Stimulated activated CD8-positive, alpha-beta memory T cell treated with anti-CD3 and anti-CD28 coated beads, Interleukin-15, amount 100 ng/mL, for 1 hour (primary cell): ENCODE data around the gene PCDHB14.
"Not testable (repeated sequence)": the region's sequence is repeated elsewhere in the genome, so short reads cannot be mapped to it uniquely, and the experiment has no call there.

Source experiments
- DNase-seq: peaks from one replicate; pipeline ENCODE4 v3.0.0-alpha.2; 2020; ENCODE audit warnings: low read depth

The PCDHB14 gene

DNA sequence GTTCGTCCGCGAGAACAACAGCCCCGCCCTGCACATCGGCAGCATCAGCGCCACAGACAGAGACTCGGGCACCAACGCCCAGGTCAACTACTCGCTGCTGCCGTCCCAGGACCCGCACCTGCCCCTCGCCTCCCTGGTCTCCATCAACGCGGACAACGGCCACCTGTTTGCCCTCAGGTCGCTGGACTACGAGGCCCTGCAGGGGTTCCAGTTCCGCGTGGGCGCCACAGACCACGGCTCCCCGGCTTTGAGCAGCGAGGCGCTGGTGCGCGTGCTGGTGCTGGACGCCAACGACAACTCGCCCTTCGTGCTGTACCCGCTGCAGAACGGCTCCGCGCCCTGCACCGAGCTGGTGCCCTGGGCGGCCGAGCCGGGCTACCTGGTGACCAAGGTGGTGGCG is 12.9 kb upstream of the PCDHB14 start:
- DNase-seq, result not testable (repeated sequence)

GRCh38 chr5:141210849-141211248 is 12.3 kb upstream of the PCDHB14 start:
- DNase-seq, result not testable (repeated sequence)

DNA sequence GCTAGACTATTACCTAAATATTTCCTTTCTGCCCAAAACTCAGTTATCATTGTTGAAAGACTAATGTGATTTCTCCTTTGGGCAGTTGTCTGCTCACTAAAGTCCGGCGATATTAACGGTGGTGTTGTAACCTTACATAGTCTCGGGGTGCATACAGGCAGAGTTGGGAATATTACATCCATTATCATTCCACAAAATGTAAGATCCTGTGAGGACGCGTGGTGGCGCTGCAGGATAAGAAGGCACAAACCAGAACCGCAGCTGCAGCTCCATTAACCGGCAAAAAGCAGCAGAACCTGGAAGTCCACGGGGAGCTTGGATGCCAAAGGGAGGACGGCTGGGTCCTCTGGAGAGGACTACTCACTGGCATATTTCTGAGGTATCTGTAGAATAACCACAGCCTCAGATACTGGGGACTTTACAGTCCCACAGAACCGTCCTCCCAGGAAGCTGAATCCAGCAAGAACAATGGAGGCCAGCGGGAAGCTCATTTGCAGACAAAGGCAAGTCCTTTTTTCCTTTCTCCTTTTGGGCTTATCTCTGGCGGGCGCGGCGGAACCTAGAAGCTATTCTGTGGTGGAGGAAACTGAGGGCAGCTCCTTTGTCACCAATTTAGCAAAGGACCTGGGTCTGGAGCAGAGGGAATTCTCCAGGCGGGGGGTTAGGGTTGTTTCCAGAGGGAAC is 9.3 kb upstream of the PCDHB14 start, which contains the start of gene PCDHB13:
Gene PCDHB13, plus strand, starts transcription at position 264 of the 684 bp plus-strand sequence. Its CDS starts 205 bp downstream, at position 469.
- DNase-seq, result not testable (repeated sequence)

- DNase-seq, result not testable (repeated sequence)
Observed at GRCh38 chr5:141214583-141214982, 8.6 kb upstream of the PCDHB14 start.

DNA sequence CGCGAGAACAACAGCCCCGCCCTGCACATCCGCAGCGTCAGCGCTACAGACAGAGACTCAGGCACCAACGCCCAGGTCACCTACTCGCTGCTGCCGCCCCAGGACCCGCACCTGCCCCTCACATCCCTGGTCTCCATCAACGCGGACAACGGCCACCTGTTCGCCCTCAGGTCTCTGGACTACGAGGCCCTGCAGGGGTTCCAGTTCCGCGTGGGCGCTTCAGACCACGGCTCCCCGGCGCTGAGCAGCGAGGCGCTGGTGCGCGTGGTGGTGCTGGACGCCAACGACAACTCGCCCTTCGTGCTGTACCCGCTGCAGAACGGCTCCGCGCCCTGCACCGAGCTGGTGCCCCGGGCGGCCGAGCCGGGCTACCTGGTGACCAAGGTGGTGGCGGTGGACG is 7.6 kb upstream of the PCDHB14 start:
- not testable (repeated sequence) for DNase-seq

DNA sequence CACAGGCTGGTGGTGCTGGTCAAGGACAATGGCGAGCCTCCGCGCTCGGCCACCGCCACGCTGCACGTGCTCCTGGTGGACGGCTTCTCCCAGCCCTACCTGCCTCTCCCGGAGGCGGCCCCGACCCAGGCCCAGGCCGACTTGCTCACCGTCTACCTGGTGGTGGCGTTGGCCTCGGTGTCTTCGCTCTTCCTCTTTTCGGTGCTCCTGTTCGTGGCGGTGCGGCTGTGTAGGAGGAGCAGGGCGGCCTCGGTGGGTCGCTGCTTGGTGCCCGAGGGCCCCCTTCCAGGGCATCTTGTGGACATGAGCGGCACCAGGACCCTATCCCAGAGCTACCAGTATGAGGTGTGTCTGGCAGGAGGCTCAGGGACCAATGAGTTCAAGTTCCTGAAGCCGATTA is 7.1 kb upstream of the PCDHB14 start:
- DNase-seq, result not testable (repeated sequence)

GRCh38 chr5:141224844-141225243 is 1.7 kb downstream of the PCDHB14 start:
- not testable (repeated sequence) for DNase-seq

- not testable (repeated sequence) for DNase-seq
Observed at GRCh38 chr5:141225421-141225820, 2.3 kb downstream of the PCDHB14 start.

GRCh38 chr5:141234109-141234667 is 11.0 kb downstream of the PCDHB14 start:
- no peak for DNase-seq

GRCh38 chr5:141235922-141236321 is 12.8 kb downstream of the PCDHB14 start:
- not testable (repeated sequence) for DNase-seq

- DNase-seq, result no peak
Observed at GRCh38 chr5:141236516-141237313, 13.6 kb downstream of the PCDHB14 start.

DNA sequence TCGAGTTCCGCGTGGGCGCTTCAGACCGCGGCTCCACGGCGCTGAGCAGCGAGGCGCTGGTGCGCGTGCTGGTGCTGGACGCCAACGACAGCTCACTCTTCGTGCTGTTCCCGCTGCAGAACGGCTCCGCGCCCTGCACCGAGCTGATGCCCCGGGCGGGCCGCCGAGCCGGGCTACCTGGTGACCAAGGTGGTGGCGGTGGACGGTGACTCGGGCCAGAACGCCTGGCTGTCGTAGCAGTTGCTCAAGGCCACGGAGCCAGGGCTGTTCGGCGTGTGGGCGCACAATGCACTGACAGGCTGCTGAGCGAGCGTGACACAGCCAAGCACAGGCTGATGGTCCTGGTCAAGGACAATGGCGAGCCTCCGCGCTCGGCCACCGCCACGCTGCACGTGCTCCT is 18.4 kb downstream of the PCDHB14 start:
- DNase-seq, result no peak

DNA sequence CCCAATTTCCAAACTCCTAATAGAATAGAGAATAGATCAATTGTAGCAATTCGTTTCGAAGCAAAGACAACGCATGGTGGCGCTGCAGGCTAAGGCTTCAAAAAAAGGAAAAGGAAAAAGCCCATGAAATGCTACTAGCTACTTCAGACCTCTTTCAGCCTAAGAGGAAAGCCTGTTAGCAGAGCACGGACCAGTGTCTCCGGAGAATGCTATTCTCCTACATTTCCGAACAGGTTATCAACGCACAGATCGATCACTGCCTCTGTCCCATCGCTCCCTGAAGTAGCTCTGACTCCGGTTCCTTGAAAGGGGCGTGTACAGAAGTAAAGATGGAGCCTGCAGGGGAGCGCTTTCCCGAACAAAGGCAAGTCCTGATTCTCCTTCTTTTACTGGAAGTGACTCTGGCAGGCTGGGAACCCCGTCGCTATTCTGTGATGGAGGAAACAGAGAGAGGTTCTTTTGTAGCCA is 22.1 kb downstream of the PCDHB14 start, which contains the start of gene PCDHB15:
Gene PCDHB15, plus strand, starts transcription at position 146 of the 468 bp plus-strand sequence. Its CDS starts 184 bp downstream, at position 330.
- no peak for DNase-seq

GRCh38 chr5:141246971-141247370 is 23.8 kb downstream of the PCDHB14 start:
- DNase-seq, result not testable (repeated sequence)

GRCh38 chr5:141247434-141247833 is 24.3 kb downstream of the PCDHB14 start:
- DNase-seq, result not testable (repeated sequence)

DNA sequence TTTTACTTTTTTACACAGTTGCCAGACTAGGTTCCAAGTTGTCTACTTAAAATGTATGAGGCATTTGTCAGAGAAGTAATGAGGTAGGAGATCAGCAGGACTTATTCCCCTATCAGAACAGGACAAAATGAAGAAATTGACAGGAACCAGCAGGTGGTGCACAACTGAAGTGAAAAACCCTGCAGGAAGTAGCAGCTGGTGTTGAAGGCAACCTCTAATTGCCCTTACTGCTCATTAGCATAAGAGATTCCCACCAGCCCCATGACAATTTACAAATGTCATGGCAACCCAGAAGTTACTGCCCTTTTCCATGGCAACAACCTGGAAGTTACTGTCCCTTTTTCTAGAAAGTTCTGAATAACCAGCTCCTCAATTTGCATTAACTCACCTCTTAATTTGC is 27.4 kb downstream of the PCDHB14 start:
- no peak for DNase-seq

DNA sequence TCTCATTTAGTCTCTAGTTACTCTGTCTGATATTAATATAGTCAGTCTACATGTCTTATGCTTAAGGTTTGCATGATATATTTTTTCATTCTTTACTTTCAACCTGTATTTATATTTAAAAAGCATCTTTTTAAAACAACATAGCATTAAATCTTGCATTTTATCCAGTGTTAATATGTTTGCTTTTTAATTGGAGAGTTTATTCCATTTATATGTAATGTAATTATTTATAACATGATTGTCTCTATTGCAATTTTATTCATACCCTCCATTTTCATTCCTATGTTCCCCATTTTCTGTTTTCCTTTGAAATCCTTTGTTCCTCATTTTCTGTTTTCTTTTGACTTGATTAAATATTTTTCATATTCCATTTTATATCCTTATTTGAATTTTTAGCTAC is 35.3 kb downstream of the PCDHB14 start:
- no peak for DNase-seq

DNA sequence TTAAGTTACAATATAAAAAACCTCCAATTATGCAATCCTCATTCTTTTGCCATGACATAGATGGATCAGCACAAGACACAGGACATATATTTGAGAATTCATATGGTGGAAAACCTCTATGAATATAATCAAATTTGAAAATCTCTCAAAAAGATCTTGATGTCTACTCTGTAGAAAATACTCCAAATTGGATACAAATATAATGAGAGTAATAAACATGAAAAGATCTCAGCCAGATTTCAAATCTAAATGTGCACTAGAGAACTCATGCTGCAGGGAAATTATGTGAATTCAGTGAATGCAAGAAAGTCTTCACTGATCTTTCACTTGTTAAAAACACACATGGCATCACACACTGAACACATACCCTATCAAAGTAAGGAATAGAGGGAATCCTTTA is 35.8 kb downstream of the PCDHB14 start:
- DNase-seq, result no peak

DNA sequence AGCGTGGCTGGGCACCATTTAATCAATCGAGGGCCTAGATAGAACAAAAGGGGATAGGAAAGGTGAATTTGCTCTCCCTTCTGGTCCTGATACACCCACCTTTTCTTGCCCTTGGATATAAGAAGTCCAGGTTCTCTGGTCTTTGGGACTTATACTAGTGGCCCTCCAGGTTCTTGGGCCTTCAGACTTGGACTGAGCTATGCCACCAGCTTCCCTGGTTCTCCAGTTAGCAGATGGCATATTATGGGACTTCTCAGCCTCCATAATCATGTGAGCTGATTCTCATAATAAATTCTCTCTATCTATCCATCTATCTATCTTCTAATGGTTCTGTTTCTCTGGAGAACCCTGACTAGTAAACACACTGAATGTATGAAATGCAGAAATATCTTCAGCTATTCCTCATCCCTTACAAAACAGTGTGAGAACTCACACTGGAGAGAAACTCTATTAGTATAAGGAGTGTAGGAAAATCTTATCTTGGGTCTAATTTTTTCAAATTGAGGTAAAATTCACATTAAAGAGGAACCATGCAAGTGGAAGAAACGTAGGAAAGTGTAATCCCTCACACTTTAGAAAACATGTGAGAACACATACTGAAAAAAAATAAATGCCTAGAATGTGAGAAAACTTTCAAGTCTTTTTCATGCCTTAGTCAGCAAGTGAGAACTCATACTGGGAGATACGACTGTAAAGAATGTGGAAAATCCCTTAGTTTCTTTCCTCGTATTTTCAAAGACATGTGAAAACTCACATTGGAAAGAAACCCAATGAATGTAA is 37.5 kb downstream of the PCDHB14 start:
- DNase-seq, result no peak

GRCh38 chr5:141261238-141261546 is 38.0 kb downstream of the PCDHB14 start:
- no peak for DNase-seq

GRCh38 chr5:141269195-141269594 is 46.1 kb downstream of the PCDHB14 start:
- no peak for DNase-seq

DNA sequence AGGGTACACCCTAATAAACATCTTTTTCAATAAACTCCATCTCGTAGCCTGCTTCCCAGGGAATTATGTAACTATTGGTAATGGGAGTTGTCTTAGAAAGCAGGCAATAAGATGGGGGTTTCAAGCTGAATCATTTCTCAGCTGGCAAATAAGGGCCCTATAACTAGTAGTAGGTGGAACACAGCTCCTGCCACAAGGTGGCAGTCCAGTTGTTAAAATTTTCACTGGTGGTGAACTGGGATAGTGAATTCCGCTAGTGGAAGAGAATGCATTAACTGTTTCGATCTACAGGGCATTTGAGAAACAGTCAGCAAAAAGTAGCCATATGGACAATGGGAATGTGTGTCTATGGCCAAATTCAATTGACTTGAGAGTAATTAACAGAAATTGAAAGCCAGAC is 49.8 kb downstream of the PCDHB14 start:
- no peak for DNase-seq
